Suprapubic skin (tissue), 3 donors: Measurements from ENCODE around the gene PIK3R1.

Experiments
- CTCF ChIP-seq, 2 donors: fragments of 200-600 bp in 1 of 2; fragments of 450-650 bp in 1 of 2; sonication (generic) in 1 of 2; IDR thresholded peaks; one replicate each; pipeline ENCODE4 v1.5.1; 2016 to 2019; ENCODE audit warnings: antibody characterized with exemption in 2 of 2, mild to moderate bottlenecking in 1 of 2, moderate library complexity in 1 of 2
- POLR2AphosphoS5 ChIP-seq, 3 donors: sonication (generic); formaldehyde crosslinking; IDR thresholded peaks; one replicate each; pipeline ENCODE4 v1.6.1; 2017; ENCODE audit warnings: antibody characterized with exemption in 3 of 3

GRCh38 chr5:68232277-68232676, 16.7 kb downstream of the PIK3R1 start:
- no peak for TF ChIP-seq POLR2AphosphoS5 (IDR thresholded peaks at IDR 0.05)
- no peak for TF ChIP-seq CTCF (IDR thresholded peaks at IDR 0.05)
